A549 (cell line): Measurements from ENCODE around the gene C19orf53. TPM values are rescaled to one million over a fixed set of nuclear protein-coding genes. Genes with fewer than 3 reads are reported as not detected.

ENCODE experiments used
- ATAC-seq, 2 experiments: fragments of 200-7000 bp in 1 of 2; fragments of >200 bp in 1 of 2; cut with Nextera tagmentation in 1 of 2; cut with Tn5 transposase in 1 of 2; 3 replicates each; pipeline versions ENCODE4 v1.8.0 to v1.9.1; 2018 to 2020; ENCODE audit warnings: mild to moderate bottlenecking in 1 of 2, moderate library complexity in 1 of 2
- CTCF ChIA-PET: fragments of 300-600 bp; sonication (Branson Sonifier 250); formaldehyde crosslinking; extraction: SDS; loops from one replicate; lab custom pipeline; 2021; ENCODE audit warnings: antibody characterized with exemption, inconsistent platforms; lab: Yijun Ruan, JAX
- POLR2A ChIA-PET: fragments of 350-600 bp; formaldehyde crosslinking; extraction: SDS; loops from one replicate; lab custom pipeline; 2021; ENCODE audit warnings: antibody characterized with exemption, inconsistent platforms; lab: Yijun Ruan, JAX
- DNase-seq, 2 experiments: peaks; one replicate each; pipeline versions ENCODE4 v3.0.0 to v3.0.0-alpha.2; 2011 to 2016; ENCODE audit warnings: low read depth in 1 of 2, low spot score in 1 of 2
- FAIRE-seq: peaks from 2 replicates; lab custom pipeline; 2011; peaks lifted over from hg19 to GRCh38; lab: Jason Lieb, UNC
- H3K27ac ChIP-seq, 2 experiments: fragments of >200 bp; sonication (Bioruptor Twin); formaldehyde crosslinking; 3 replicates each; pipeline ENCODE4 v1.5.1; 2016 to 2017
- H3K4me1 ChIP-seq: fragments of >200 bp; sonication (Bioruptor Twin); formaldehyde crosslinking; 3 replicates; pipeline ENCODE4 v1.6.1; 2016
- H3K4me2 ChIP-seq: fragments of >200 bp; sonication (Bioruptor Twin); formaldehyde crosslinking; 3 replicates; pipeline ENCODE4 v1.6.1; 2016
- H3K4me3 ChIP-seq: fragments of >200 bp; sonication (Bioruptor Twin); formaldehyde crosslinking; 3 replicates; pipeline ENCODE4 v1.5.1; 2016
- H3K9me3 ChIP-seq: fragments of >200 bp; sonication (Bioruptor Twin); formaldehyde crosslinking; 3 replicates; pipeline ENCODE4 v1.6.1; 2016
- BHLHE40 ChIP-seq: IDR thresholded peaks from 2 replicates; pipeline ENCODE4 v1.6.1; 2012; ENCODE audit warnings: low read depth, low read length, inconsistent platforms
- CBX2 ChIP-seq: fragments of 200-600 bp; sonication (generic); IDR thresholded peaks from 2 replicates; pipeline ENCODE4 v1.6.1; 2016; ENCODE audit warnings: low read depth, mild to moderate bottlenecking, borderline replicate concordance
- CBX8 ChIP-seq: fragments of 200-600 bp; sonication (generic); IDR thresholded peaks from 2 replicates; pipeline ENCODE4 v1.6.1; 2016
- CHD2 ChIP-seq: fragments of 150-350 bp; IDR thresholded peaks from 2 replicates; pipeline ENCODE4 v1.6.1; 2014; ENCODE audit warnings: low read length; ENCODE audit not compliant: partially characterized antibody
- CHD4 ChIP-seq: fragments of 200-600 bp; sonication (generic); IDR thresholded peaks from 2 replicates; pipeline ENCODE4 v1.6.1; 2016; ENCODE audit warnings: antibody characterized with exemption, mild to moderate bottlenecking, borderline replicate concordance
- CTCF ChIP-seq: fragments of >200 bp; sonication (Bioruptor Twin); formaldehyde crosslinking; IDR thresholded peaks from 3 replicates; pipeline ENCODE4 v1.5.1; 2016
- EHF ChIP-seq: fragments of 250-450 bp; sonication (Bioruptor Pico); IDR thresholded peaks from 2 replicates; pipeline ENCODE4 v1.5.0; 2020; ENCODE audit warnings: mild to moderate bottlenecking
- FOSB ChIP-seq: fragments of 250-450 bp; sonication (Bioruptor Pico); IDR thresholded peaks from 2 replicates; pipeline ENCODE4 v1.5.0; 2020; ENCODE audit warnings: mild to moderate bottlenecking, moderate library complexity
- FOXS1 ChIP-seq: fragments of 250-450 bp; sonication (Bioruptor Pico); IDR thresholded peaks from 2 replicates; pipeline ENCODE4 v1.5.0; 2020; ENCODE audit warnings: mild to moderate bottlenecking, moderate library complexity
- GATA3 ChIP-seq: IDR thresholded peaks from 2 replicates; pipeline ENCODE4 v1.6.1; 2012; ENCODE audit warnings: borderline replicate concordance
- HMGXB4 ChIP-seq: fragments of 250-450 bp; sonication (Bioruptor Pico); IDR thresholded peaks from 2 replicates; pipeline ENCODE4 v1.5.0; 2021; ENCODE audit warnings: mild to moderate bottlenecking, moderate library complexity, borderline replicate concordance
- HOXA7 ChIP-seq: fragments of 250-450 bp; sonication (Bioruptor Pico); IDR thresholded peaks from 2 replicates; pipeline ENCODE4 v1.5.0; 2020; ENCODE audit warnings: mild to moderate bottlenecking, moderate library complexity
- HOXB5 ChIP-seq: fragments of 250-450 bp; sonication (Bioruptor Pico); IDR thresholded peaks from 2 replicates; pipeline ENCODE4 v1.5.0; 2020; ENCODE audit warnings: mild to moderate bottlenecking, moderate library complexity
- JUN ChIP-seq, 2 experiments: fragments of >200 bp; sonication (Bioruptor Twin); formaldehyde crosslinking; IDR thresholded peaks; 2 replicates in 1 of 2; 3 replicates in 1 of 2; pipeline ENCODE4 v1.6.1; 2016 to 2017
- KDM1A ChIP-seq: fragments of 200-600 bp; sonication (generic); IDR thresholded peaks from 2 replicates; pipeline ENCODE4 v1.6.1; 2016; ENCODE audit warnings: low read depth, mild to moderate bottlenecking
- MAFK ChIP-seq: fragments of 450-650 bp; IDR thresholded peaks from 2 replicates; pipeline ENCODE4 v1.6.1; 2014; ENCODE audit not compliant: partially characterized antibody
- MAX ChIP-seq: IDR thresholded peaks from 2 replicates; pipeline ENCODE4 v1.6.1; 2012
- MAZ ChIP-seq: fragments of 150-350 bp; IDR thresholded peaks from 2 replicates; pipeline ENCODE4 v1.6.1; 2014; ENCODE audit warnings: antibody characterized with exemption, low read depth, low read length, borderline replicate concordance
- NPAS2 ChIP-seq: fragments of 250-450 bp; sonication (Bioruptor Pico); IDR thresholded peaks from 2 replicates; pipeline ENCODE4 v1.8.0; 2022; ENCODE audit warnings: mild to moderate bottlenecking, moderate library complexity, borderline replicate concordance
- POLR2A ChIP-seq: IDR thresholded peaks from 2 replicates; pipeline ENCODE4 v1.6.1; 2012; ENCODE audit warnings: mild to moderate bottlenecking, low read length
- RCOR1 ChIP-seq: fragments of 150-350 bp; IDR thresholded peaks from 2 replicates; pipeline ENCODE4 v1.6.1; 2014; ENCODE audit warnings: antibody characterized with exemption, low read length, low read depth
- RFX5 ChIP-seq: fragments of 450-650 bp; IDR thresholded peaks from 2 replicates; pipeline ENCODE4 v1.7.1; 2014; ENCODE audit warnings: antibody characterized with exemption, mild to moderate bottlenecking, moderate library complexity
- SMC3 ChIP-seq: fragments of >200 bp; sonication (Bioruptor Twin); formaldehyde crosslinking; IDR thresholded peaks from 3 replicates; pipeline ENCODE4 v1.6.1; 2018; ENCODE audit warnings: inconsistent platforms
- SREBF2 ChIP-seq: fragments of 450-650 bp; IDR thresholded peaks from 2 replicates; pipeline ENCODE4 v1.6.1; 2014; ENCODE audit warnings: mild to moderate bottlenecking, moderate library complexity
- TP53 ChIP-seq: fragments of 250-450 bp; sonication (Bioruptor Pico); IDR thresholded peaks from 2 replicates; pipeline ENCODE4 v1.5.0; 2021; ENCODE audit warnings: mild to moderate bottlenecking, moderate library complexity
- ZC3H11A ChIP-seq: fragments of 450-650 bp; IDR thresholded peaks from 2 replicates; pipeline ENCODE4 v1.6.1; 2014; ENCODE audit warnings: antibody characterized with exemption, mild to moderate bottlenecking
- ZFP36 ChIP-seq: fragments of 450-650 bp; IDR thresholded peaks from 2 replicates; pipeline ENCODE4 v1.6.1; 2014; ENCODE audit warnings: borderline replicate concordance; ENCODE audit not compliant: partially characterized antibody
- ZNF302 ChIP-seq: fragments of 250-450 bp; sonication (Bioruptor Pico); IDR thresholded peaks from 2 replicates; pipeline ENCODE4 v1.9.0; 2021; ENCODE audit warnings: inconsistent platforms, mild to moderate bottlenecking, moderate library complexity
- WGBS: methylation state at CpG from one replicate; pipeline ENCODE4 v1.1.6; 2017; ENCODE audit errors: missing lambda C conversion rate; 5-methylcytosine and 5-hydroxymethylcytosine counted together
- polyA minus RNA-seq: library from RNA; depleted of rRNA, polyadenylated mRNA; stranded (reverse); fragments of >200 nt; gene quantifications from 2 replicates; pipeline ENCODE4 v1.2.3, GENCODE V29; 2011; rRNA and poly(A)+ RNA removed
- polyA plus RNA-seq, 4 experiments: library from polyadenylated mRNA; depleted of rRNA in 3 of 4; stranded (reverse); fragments of >200 nt; fragmentation: RNase III in 1 of 4; extraction: RNeasy Plus Mini Kit Qiagen cat#74134 plus additional on column Dnase treatment in 1 of 4; gene quantifications; 2 replicates in 3 of 4; 3 replicates in 1 of 4; pipeline ENCODE4 v1.2.3, GENCODE V29; 2011 to 2017
- TF ChIP-seq, protein P1 (sequence below): IDR thresholded peaks from 2 replicates; pipeline ENCODE4 v1.6.1; 2012; ENCODE audit warnings: low read depth, borderline replicate concordance
- TF ChIP-seq, protein P2 (sequence below): fragments of 450-650 bp; IDR thresholded peaks from 2 replicates; pipeline ENCODE4 v1.6.1; 2014; ENCODE audit warnings: antibody characterized with exemption
- TF ChIP-seq, protein P3 (sequence below): fragments of >200 bp; sonication (Bioruptor Twin); formaldehyde crosslinking; IDR thresholded peaks from 3 replicates; pipeline ENCODE4 v1.6.1; 2016
- TF ChIP-seq, protein P4 (sequence below): IDR thresholded peaks from 2 replicates; pipeline ENCODE4 v1.6.1; 2012

The C19orf53 gene
- polyA plus RNA-seq (2011; rRNA removed) (105 and 131 TPM in 2 replicates), polyA plus RNA-seq (2017; fragmentation: RNase III; extraction: RNeasy Plus Mini Kit Qiagen cat#74134 plus additional on column Dnase treatment) (143 to 146 TPM (median 144 TPM) in 3 replicates), polyA minus RNA-seq (111 and 148 TPM in 2 replicates)
- 250 and 295 TPM in 2 replicates for polyA plus RNA-seq (2012; cell fraction: cytosol; rRNA removed)
- polyA plus RNA-seq (2012; cell fraction: nucleus; rRNA removed): 108 and 158 TPM in 2 replicates

DNA sequence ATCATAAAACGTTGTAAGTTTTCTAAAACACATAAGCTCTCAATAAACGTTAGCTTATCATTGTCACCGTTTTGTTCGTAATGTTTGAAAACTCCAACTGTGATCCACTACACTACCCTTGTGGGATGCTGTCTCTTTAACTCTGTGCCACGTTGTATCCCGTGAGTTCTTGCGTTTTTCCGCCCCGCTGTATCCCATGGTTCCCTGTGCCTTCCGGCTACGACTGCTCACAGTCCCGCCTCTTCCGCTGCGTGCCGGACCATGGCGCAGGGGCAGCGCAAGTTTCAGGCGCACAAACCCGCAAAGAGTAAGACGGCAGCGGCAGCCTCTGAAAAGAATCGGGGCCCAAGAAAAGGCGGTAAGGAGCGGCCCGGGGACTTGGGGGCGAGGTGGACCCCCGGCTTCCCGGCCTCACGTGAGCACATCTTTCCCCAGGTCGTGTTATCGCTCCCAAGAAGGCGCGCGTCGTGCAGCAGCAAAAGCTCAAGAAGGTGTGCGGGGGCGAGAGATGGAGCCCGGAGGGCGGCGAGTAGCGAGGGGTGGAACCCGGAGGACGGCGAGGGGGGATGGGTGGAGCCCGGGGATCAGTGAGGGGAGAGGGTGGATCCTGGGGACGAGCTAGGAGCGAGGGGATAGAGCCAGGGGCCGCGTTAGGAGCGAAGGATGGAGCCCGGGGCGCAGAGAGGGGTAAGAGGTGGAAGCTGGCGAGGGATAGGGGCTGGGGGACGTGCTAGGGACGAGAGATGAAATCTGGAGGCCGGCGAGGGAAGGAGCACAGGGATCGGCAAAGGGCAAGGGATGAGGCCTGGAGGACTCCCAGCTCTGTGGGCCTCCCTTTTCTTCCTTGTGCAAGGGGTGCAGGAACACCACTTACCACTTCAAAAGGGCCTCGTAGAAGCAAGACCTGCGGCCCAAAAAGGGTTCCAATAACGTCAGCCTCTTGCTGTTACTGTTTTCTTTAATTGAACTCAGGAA lies at the start of gene C19orf53:
TSS of gene C19orf53 (plus strand) at position 240 of the 975 bp plus-strand sequence. CDS start at position 262, 22 bp downstream.
- Histone ChIP-seq H3K4me2 (peak within 1 kb of the TSS; percentile 97), H3K27ac (peak within 1 kb of the TSS; percentile 91 to 98), H3K4me3 (peak within 1 kb of the TSS; percentile 94), H3K9me3 (no peaks in the 10 kb centered on the region), H3K4me1 (peaks cover 10% of the 10 kb centered on the region; the same call in 2 of the 3 replicates)
- under 1% methylated on average over 38 of the region's 61 CpGs for WGBS
- POLR2A ChIA-PET: interaction anchor here (0.5 to 2.5 kb wide), 3 partner anchors 21 to 45 kb away, joined by 3 to 12 read pairs (median 9); partner anchors contain the start of gene ZSWIM4
- CTCF ChIA-PET: interaction anchor here (0.6 to 2.6 kb wide), 7 partner anchors 10 to 186 kb away, joined by 3 to 15 read pairs (median 3); no protein-coding TSS in a partner anchor
- peak; percentile 99 to 100 for ATAC-seq
- no peak for FAIRE-seq
- DNase-seq: peak; percentile 85 to 88
- TF ChIP-seq ZFP36 (no peak), KDM1A (no peak), FOXS1 (CRISPR knock-in tag) (no peak), SREBF2 (no peak), CHD2 (peak; percentile 37), HOXA7 (CRISPR knock-in tag) (no peak), POLR2A (peak; percentile 57), JUN (IDR thresholded peaks at IDR 0.05) (peak in 1 of 2 experiments; percentile 66; a peak in 4 of 5 replicates), CTCF (no peak), NPAS2 (no peak), GATA3 (no peak; the same call in 1 of the 2 replicates), SMC3 (no peak), HOXB5 (CRISPR knock-in tag) (no peak), MAZ (no peak), RCOR1 (no peak), BHLHE40 (no peak), HMGXB4 (CRISPR knock-in tag) (no peak), CHD4 (no peak), FOSB (CRISPR knock-in tag) (no peak), CBX8 (no peak), TP53 (CRISPR knock-in tag) (0 out of 2 replicates have a peak, but pooled peaks have one; percentile 40), ZC3H11A (no peak), RFX5 (no peak), EHF (no peak), MAFK (no peak), MAX (peak; percentile 88), CBX2 (no peak), ZNF302 (CRISPR knock-in tag) (no peak)
- TF ChIP-seq, protein P1, sequence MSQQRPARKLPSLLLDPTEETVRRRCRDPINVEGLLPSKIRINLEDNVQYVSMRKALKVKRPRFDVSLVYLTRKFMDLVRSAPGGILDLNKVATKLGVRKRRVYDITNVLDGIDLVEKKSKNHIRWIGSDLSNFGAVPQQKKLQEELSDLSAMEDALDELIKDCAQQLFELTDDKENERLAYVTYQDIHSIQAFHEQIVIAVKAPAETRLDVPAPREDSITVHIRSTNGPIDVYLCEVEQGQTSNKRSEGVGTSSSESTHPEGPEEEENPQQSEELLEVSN: no peak; the same call in 1 of the 2 replicates
- TF ChIP-seq, protein P2, sequence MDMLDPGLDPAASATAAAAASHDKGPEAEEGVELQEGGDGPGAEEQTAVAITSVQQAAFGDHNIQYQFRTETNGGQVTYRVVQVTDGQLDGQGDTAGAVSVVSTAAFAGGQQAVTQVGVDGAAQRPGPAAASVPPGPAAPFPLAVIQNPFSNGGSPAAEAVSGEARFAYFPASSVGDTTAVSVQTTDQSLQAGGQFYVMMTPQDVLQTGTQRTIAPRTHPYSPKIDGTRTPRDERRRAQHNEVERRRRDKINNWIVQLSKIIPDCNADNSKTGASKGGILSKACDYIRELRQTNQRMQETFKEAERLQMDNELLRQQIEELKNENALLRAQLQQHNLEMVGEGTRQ: no peak
- TF ChIP-seq, protein P3, sequence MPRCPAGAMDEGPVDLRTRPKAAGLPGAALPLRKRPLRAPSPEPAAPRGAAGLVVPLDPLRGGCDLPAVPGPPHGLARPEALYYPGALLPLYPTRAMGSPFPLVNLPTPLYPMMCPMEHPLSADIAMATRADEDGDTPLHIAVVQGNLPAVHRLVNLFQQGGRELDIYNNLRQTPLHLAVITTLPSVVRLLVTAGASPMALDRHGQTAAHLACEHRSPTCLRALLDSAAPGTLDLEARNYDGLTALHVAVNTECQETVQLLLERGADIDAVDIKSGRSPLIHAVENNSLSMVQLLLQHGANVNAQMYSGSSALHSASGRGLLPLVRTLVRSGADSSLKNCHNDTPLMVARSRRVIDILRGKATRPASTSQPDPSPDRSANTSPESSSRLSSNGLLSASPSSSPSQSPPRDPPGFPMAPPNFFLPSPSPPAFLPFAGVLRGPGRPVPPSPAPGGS: 0 out of 3 replicates have a peak, but pooled peaks have one; percentile 67
- TF ChIP-seq, protein P4, sequence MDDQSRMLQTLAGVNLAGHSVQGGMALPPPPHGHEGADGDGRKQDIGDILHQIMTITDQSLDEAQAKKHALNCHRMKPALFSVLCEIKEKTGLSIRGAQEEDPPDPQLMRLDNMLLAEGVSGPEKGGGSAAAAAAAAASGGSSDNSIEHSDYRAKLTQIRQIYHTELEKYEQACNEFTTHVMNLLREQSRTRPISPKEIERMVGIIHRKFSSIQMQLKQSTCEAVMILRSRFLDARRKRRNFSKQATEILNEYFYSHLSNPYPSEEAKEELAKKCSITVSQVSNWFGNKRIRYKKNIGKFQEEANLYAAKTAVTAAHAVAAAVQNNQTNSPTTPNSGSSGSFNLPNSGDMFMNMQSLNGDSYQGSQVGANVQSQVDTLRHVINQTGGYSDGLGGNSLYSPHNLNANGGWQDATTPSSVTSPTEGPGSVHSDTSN: 0 out of 2 replicates have a peak, but pooled peaks have one; percentile 30
